ENCODE measurements around the gene PLA2G2C.

GRCh38 chr1:20185834-20186782 lies at the start of gene PLA2G2C, which contains the start of gene UBXN10:
- no peak for TF ChIP-seq CTCF (tag by site-specific recombination; IDR thresholded peaks at IDR 0.05)
- TF ChIP-seq ZNF510 (tag by site-specific recombination; IDR thresholded peaks at IDR 0.05; ENCODE audit: insufficient replicate concordance), result no peak
- TF ChIP-seq ZNF2 (tag by site-specific recombination; IDR thresholded peaks at IDR 0.05), result no peak
- no peak for TF ChIP-seq TCF7L2 (IDR thresholded peaks at IDR 0.05; ENCODE audit: borderline replicate concordance, low read depth, low read length)
- no peak for TF ChIP-seq ZNF311 (tag by site-specific recombination; IDR thresholded peaks at IDR 0.05; ENCODE audit: borderline replicate concordance)
- no peak for TF ChIP-seq ZNF776 (tag by site-specific recombination; IDR thresholded peaks at IDR 0.05; ENCODE audit: borderline replicate concordance)

Measured in HEK293 (cell line).